ENCODE results near the gene XRCC1.

DNA sequence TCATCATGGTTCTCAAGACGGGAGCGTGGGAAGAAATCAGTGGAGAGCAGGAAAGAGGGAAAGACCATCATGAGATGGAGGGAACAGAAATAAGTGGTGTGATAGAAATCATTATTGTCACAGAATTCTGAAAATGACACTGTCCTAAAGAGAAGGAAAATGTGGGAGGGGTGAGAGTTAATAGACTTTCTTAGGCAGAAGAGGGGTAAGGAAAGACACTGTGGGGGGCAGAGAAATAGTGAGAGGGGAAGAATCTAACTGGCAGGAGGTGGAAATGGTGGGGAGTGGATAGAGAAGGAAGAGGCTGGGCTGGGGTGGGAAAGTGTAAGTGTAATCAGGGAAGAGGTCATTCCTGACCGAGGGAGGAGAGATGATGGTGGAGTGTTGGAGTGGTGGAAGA is 3.5 kb upstream of the XRCC1 start:
- no peak for TF ChIP-seq CTCF (IDR thresholded peaks at IDR 0.05)
- TF ChIP-seq POLR2A (IDR thresholded peaks at IDR 0.05), result no peak

Measured in esophagus squamous epithelium (tissue), 4 donors.